ENCODE data around the gene TXNRD2. TPM values are rescaled to one million over a fixed set of nuclear protein-coding genes. Genes with fewer than 3 reads are reported as not detected.

The TXNRD2 gene
- total and polyA plus RNA-seq, 2 experiments from 2014 or later, result 11.2 to 12.4 TPM

GRCh38 chr22:19976671-19977070 is 35.1 kb upstream of the TXNRD2 start:
- Histone ChIP-seq H2AFZ (no peak overlapping the region), H3K79me2 (replicated peaks; ENCODE audit: insufficient read depth) (no peaks in the 10 kb centered on the region), H3K9me2 (ENCODE audit: insufficient read depth) (no peaks in the 10 kb centered on the region), H3K4me3 (no peak overlapping the region), H4K20me1 (replicated peaks; ENCODE audit: insufficient read depth) (no peaks in the 10 kb centered on the region; the same call in 1 of the 2 replicates), H3K4me2 (no peak overlapping the region), H3K27me3 (ENCODE audit: insufficient read depth) (no peaks in the 10 kb centered on the region), H3K27ac (ENCODE audit: low read depth) (no peak overlapping the region), H3F3A (replicated peaks; ENCODE audit: low read depth) (0 out of 2 replicates have a peak, but pooled peaks cover 3% of the 10 kb centered on the region), H3K36me3 (ENCODE audit: insufficient read depth) (0 out of 2 replicates have a peak, but pooled peaks cover 4% of the 10 kb centered on the region), H3K4me1 (ENCODE audit: insufficient read depth) (peaks cover 10% of the 10 kb centered on the region)
- no peak for DNase-seq (ENCODE audit: low spot score)
- peaks cover 3% of the 10 kb centered on the region for H3K27me3 Mint-ChIP-seq (ENCODE audit: insufficient read depth, low read depth, poor library complexity)
- H3K4me1 Mint-ChIP-seq, result peaks cover 17% of the 10 kb centered on the region
- no peak overlapping the region for H3K4me3 Mint-ChIP-seq
- H3K9me3 Mint-ChIP-seq, result no peaks in the 10 kb centered on the region
- H3K27ac Mint-ChIP-seq, result no peak overlapping the region
- peaks cover 23% of the 10 kb centered on the region for H3K36me3 Mint-ChIP-seq (ENCODE audit: low read depth)
- TF ChIP-seq ETS1 (IDR thresholded peaks at IDR 0.05), result no peak
- no peak for TF ChIP-seq JUNB (IDR thresholded peaks at IDR 0.05; ENCODE audit: unreplicated experiment)
- no peak for TF ChIP-seq CREB1 (CRISPR knock-in tag; IDR thresholded peaks at IDR 0.05; ENCODE audit: low read depth)
- no peak for TF ChIP-seq NANOG (IDR thresholded peaks at IDR 0.05; ENCODE audit: borderline replicate concordance)
- TF ChIP-seq, protein P1, sequence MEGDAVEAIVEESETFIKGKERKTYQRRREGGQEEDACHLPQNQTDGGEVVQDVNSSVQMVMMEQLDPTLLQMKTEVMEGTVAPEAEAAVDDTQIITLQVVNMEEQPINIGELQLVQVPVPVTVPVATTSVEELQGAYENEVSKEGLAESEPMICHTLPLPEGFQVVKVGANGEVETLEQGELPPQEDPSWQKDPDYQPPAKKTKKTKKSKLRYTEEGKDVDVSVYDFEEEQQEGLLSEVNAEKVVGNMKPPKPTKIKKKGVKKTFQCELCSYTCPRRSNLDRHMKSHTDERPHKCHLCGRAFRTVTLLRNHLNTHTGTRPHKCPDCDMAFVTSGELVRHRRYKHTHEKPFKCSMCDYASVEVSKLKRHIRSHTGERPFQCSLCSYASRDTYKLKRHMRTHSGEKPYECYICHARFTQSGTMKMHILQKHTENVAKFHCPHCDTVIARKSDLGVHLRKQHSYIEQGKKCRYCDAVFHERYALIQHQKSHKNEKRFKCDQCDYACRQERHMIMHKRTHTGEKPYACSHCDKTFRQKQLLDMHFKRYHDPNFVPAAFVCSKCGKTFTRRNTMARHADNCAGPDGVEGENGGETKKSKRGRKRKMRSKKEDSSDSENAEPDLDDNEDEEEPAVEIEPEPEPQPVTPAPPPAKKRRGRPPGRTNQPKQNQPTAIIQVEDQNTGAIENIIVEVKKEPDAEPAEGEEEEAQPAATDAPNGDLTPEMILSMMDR (conservative IDR thresholded peaks at IDR 0.05; ENCODE audit: low read depth in 2 of 2), result no peak
- no peak for TF ChIP-seq ZNF331 (CRISPR knock-in tag; IDR thresholded peaks at IDR 0.05; ENCODE audit: low read depth)
- TF ChIP-seq ZNF114 (CRISPR knock-in tag; IDR thresholded peaks at IDR 0.05), result no peak
- ATAC-seq, result no peak

GRCh38 chr22:19975707-19976035 is 34.1 kb upstream of the TXNRD2 start:
- H3K4me3 ChIP-seq, result no peak overlapping the region
- H4K20me1 ChIP-seq (replicated peaks; ENCODE audit: insufficient read depth), result no peaks in the 10 kb centered on the region; the same call in 1 of the 2 replicates
- no peaks in the 10 kb centered on the region for H3K27me3 ChIP-seq (ENCODE audit: insufficient read depth)
- H3K9me2 ChIP-seq (ENCODE audit: insufficient read depth), result no peaks in the 10 kb centered on the region
- Mint-ChIP-seq H3K9me3 (no peaks in the 10 kb centered on the region), H3K4me3 (peak overlapping the region; percentile 28; the same call in 2 of the 3 replicates), H3K27me3 (ENCODE audit: insufficient read depth, low read depth, poor library complexity) (peaks cover 3% of the 10 kb centered on the region), H3K4me1 (peaks cover 17% of the 10 kb centered on the region), H3K27ac (peak overlapping the region; percentile 90), H3K36me3 (ENCODE audit: low read depth) (peaks cover 27% of the 10 kb centered on the region)
- no peak overlapping the region for H3K4me2 ChIP-seq
- H3K36me3 ChIP-seq (ENCODE audit: insufficient read depth), result 0 out of 2 replicates have a peak, but pooled peaks cover 4% of the 10 kb centered on the region
- ATAC-seq (no peak), DNase-seq (ENCODE audit: low spot score) (no peak)
- peaks cover 10% of the 10 kb centered on the region for H3K4me1 ChIP-seq (ENCODE audit: insufficient read depth)
- H3F3A ChIP-seq (replicated peaks; ENCODE audit: low read depth), result 0 out of 2 replicates have a peak, but pooled peaks cover 3% of the 10 kb centered on the region
- H3K27ac ChIP-seq (ENCODE audit: low read depth), result 0 out of 2 replicates have a peak overlapping the region, but pooled peaks have one; percentile 69
- H3K79me2 ChIP-seq (replicated peaks; ENCODE audit: insufficient read depth), result no peaks in the 10 kb centered on the region
- no peak overlapping the region for H2AFZ ChIP-seq
- TF ChIP-seq JUNB (IDR thresholded peaks at IDR 0.05; ENCODE audit: unreplicated experiment) (no peak), STAT1 (IDR thresholded peaks at IDR 0.05; ENCODE audit: unreplicated experiment) (no peak), ZNF462 (CRISPR knock-in tag; IDR thresholded peaks at IDR 0.05) (no peak), POLR2AphosphoS5 (IDR thresholded peaks at IDR 0.05; ENCODE audit: low read depth) (no peak), ZNF331 (CRISPR knock-in tag; IDR thresholded peaks at IDR 0.05; ENCODE audit: low read depth) (no peak)
